DND-41 (cell line): Measurements from ENCODE around the gene ZNF638.
"Not testable (repeated sequence)": the region's sequence is repeated elsewhere in the genome, so short reads cannot be mapped to it uniquely, and the experiment has no call there.

Experiments used
- ATAC-seq: fragments of 200-7000 bp; cut with Tn5 transposase; 3 replicates; pipeline ENCODE4 v1.9.1; 2021; ENCODE audit warnings: low read depth; ENCODE audit not compliant: insufficient read depth
- DNase-seq: peaks from one replicate; pipeline ENCODE4 v3.0.0-alpha.2; 2020
- H2AFZ ChIP-seq: 2 replicates; pipeline ENCODE4 v1.6.0; 2012; ENCODE audit warnings: low read depth, low read length
- H3K27ac ChIP-seq: 2 replicates; pipeline ENCODE4 v1.5.1; 2012; ENCODE audit warnings: low read length, inconsistent platforms
- H3K27me3 ChIP-seq: fragments of 200-600 bp; sonication (generic); 2 replicates; pipeline ENCODE4 v1.6.0; 2012; ENCODE audit warnings: low read length, mild to moderate bottlenecking, inconsistent platforms; ENCODE audit not compliant: insufficient read depth, poor library complexity
- H3K36me3 ChIP-seq: 2 replicates; pipeline ENCODE4 v1.5.1; 2012; ENCODE audit warnings: low read length, inconsistent platforms; ENCODE audit not compliant: insufficient read depth
- H3K4me1 ChIP-seq: 2 replicates; pipeline ENCODE4 v1.5.1; 2012; ENCODE audit warnings: mild to moderate bottlenecking, low read length; ENCODE audit not compliant: insufficient read depth
- H3K4me2 ChIP-seq: 2 replicates; pipeline ENCODE4 v1.6.0; 2012; ENCODE audit warnings: mild to moderate bottlenecking, moderate library complexity, low read length, inconsistent platforms; ENCODE audit not compliant: insufficient read depth
- H3K4me3 ChIP-seq, 2 experiments: fragments of 200-600 bp in 1 of 2; shearing (Covaris generic) in 1 of 2; 2 replicates each; pipeline ENCODE4 v1.5.1; 2012 to 2016; ENCODE audit warnings: inconsistent platforms in 2 of 2, low read length in 2 of 2, mild to moderate bottlenecking in 2 of 2, low read depth in 1 of 2, moderate library complexity in 1 of 2
- H3K79me2 ChIP-seq: 2 replicates; pipeline ENCODE4 v1.6.0; 2012; ENCODE audit warnings: low read length, inconsistent platforms; ENCODE audit not compliant: insufficient read depth
- H3K9ac ChIP-seq: 2 replicates; pipeline ENCODE4 v1.6.0; 2012; ENCODE audit warnings: low read depth, mild to moderate bottlenecking, inconsistent platforms, low read length, moderate library complexity
- H3K9me3 ChIP-seq: 2 replicates; pipeline ENCODE4 v1.5.1; 2012; ENCODE audit warnings: low read length, moderate library complexity, mild to moderate bottlenecking, inconsistent platforms; ENCODE audit not compliant: insufficient read depth, severe bottlenecking
- H4K20me1 ChIP-seq: 2 replicates; pipeline ENCODE4 v1.6.0; 2012; ENCODE audit warnings: low read length; ENCODE audit not compliant: insufficient read depth
- CTCF ChIP-seq: IDR thresholded peaks from 2 replicates; pipeline ENCODE4 v1.5.1; 2012; ENCODE audit warnings: borderline replicate concordance, low read length, moderate library complexity, mild to moderate bottlenecking; ENCODE audit not compliant: poor library complexity, severe bottlenecking; ENCODE audit errors: extremely low read depth
- EZH2 ChIP-seq: IDR thresholded peaks from 3 replicates; pipeline ENCODE4 v1.6.1; 2012; ENCODE audit warnings: borderline replicate concordance, low read depth, mild to moderate bottlenecking, moderate library complexity, low read length, inconsistent platforms; ENCODE audit not compliant: severe bottlenecking

The ZNF638 gene

DNA sequence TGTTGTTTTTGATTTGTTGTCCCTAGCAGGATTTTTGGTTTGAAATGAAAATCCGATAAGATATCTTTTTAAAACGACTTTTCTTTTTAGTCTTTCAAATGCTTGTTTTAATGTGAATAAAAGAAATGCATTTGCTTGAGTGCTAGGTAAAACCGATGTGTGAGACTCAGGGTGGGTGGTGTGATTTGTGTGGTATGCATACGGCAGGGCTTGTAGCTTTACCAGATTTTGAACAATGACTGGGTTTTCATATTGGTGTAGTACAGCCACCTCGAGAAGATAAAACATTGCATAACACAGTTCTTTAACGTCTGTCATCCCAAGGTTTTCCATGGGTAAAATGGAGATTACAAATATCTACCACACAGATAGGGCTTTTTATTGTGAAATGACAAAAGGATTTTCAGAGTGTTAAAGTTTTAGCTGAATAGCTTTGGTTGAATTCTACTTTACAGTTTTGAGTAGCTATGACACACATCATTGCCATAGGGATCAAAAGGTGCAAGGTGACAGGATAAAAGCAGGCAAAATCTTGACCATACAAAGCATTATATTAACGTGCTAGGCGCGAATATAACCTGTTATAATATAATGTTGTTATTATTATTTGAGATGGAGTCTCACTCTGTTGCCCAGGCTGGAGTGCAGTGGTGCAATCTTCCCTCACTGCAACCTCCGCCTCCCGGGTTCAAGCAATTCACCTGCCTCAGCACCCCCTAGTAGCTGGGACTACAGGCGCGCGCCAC, 824 bp upstream of the ZNF638 start:
- ATAC-seq (no peak), DNase-seq (no peak)
- Histone ChIP-seq H3K27me3 (peaks cover 4% of the 10 kb centered on the region), H3K9me3 (no peaks in the 10 kb centered on the region), H3K9ac (peak overlapping the region; percentile 92), H3K4me2 (peak overlapping the region; percentile 72), H3K4me3 (peak overlapping the region in 1 of 2 experiments; percentile 87; a peak in 2 of 4 replicates), H3K36me3 (peaks cover 18% of the 10 kb centered on the region), H4K20me1 (peaks cover 13% of the 10 kb centered on the region; the same call in 1 of the 2 replicates), H3K79me2 (peaks cover 42% of the 10 kb centered on the region), H3K27ac (no peak overlapping the region), H2AFZ (peak overlapping the region; percentile 93), H3K4me1 (peaks cover 35% of the 10 kb centered on the region)
- TF ChIP-seq EZH2, result no peak
- no peak for TF ChIP-seq CTCF

- Histone ChIP-seq H3K4me3 (peak overlapping the region; percentile 87; a peak in 3 of 4 replicates), H4K20me1 (peaks cover 18% of the 10 kb centered on the region; the same call in 1 of the 2 replicates), H3K9ac (peak overlapping the region; percentile 92), H3K79me2 (peaks cover 47% of the 10 kb centered on the region), H3K36me3 (peaks cover 19% of the 10 kb centered on the region), H2AFZ (peak overlapping the region; percentile 93), H3K4me1 (peaks cover 36% of the 10 kb centered on the region), H3K4me2 (peak overlapping the region; percentile 72)
- ATAC-seq, H3K27me3 ChIP-seq, H3K9me3 ChIP-seq, H3K27ac ChIP-seq, DNase-seq: not testable (repeated sequence)
These were observed 326 bp upstream of the ZNF638 start for GRCh38 chr2:71331331-71331580.

DNA sequence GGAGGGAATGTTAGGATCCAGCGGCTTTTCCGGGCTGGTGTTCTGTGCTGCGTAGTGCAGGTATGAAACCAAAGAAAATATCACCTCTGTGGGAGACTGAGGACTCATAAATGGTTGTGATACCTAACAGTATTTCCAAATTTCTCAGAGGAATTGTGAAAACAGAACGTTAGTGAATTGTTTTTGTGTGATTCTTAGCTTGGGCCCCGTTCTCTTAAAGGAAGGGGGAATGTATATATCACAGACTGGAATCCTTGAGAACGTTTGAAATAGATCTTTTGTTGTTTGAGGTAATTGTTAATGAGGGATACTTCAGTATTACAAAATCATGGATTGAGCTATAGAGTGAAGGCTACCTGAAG, 834 bp downstream of the ZNF638 start:
- DNase-seq, result no peak
- H3K4me2 ChIP-seq, result peak overlapping the region; percentile 72
- peaks cover 59% of the 10 kb centered on the region for H3K79me2 ChIP-seq
- H3K9ac ChIP-seq, result peak overlapping the region; percentile 92
- H3K27ac ChIP-seq, result peak overlapping the region; percentile 93
- H4K20me1 ChIP-seq, result peaks cover 28% of the 10 kb centered on the region; the same call in 1 of the 2 replicates
- peaks cover 4% of the 10 kb centered on the region for H3K27me3 ChIP-seq
- peaks cover 23% of the 10 kb centered on the region for H3K36me3 ChIP-seq
- peaks cover 40% of the 10 kb centered on the region for H3K4me1 ChIP-seq
- TF ChIP-seq CTCF (no peak), EZH2 (no peak)
- no peak for ATAC-seq
- H3K4me3 ChIP-seq, result peak overlapping the region; percentile 87
- H3K9me3 ChIP-seq, result no peaks in the 10 kb centered on the region
- peak overlapping the region; percentile 91 for H2AFZ ChIP-seq

DNA sequence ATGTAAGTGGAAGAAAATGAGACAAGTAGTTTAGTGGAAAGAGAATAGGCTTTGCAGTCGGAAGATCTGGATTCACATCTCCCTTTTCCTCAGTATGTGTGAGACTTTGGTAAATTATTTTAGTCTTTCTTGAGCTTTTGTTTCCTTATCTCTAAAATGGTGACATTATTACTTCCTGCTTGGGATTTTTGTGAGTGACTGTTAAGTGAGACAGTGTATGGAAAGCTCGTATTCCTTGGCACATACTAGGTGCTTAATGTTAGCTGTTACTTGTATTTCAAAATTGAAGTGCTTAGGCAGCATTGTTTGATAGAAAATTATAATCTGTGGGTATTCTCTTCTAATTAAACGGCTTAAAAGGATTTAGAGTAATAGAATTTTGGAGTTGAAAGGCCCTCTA, 2.0 kb downstream of the ZNF638 start:
- TF ChIP-seq EZH2, result no peak
- no peak for TF ChIP-seq CTCF
- H3K79me2 ChIP-seq, result peaks cover 71% of the 10 kb centered on the region
- peaks cover 28% of the 10 kb centered on the region for H3K36me3 ChIP-seq
- H3K27ac ChIP-seq, result peak overlapping the region; percentile 20; the same call in 1 of the 2 replicates
- H3K9ac ChIP-seq, result peak overlapping the region; percentile 92
- H2AFZ ChIP-seq, result no peak overlapping the region
- peak overlapping the region; percentile 72 for H3K4me2 ChIP-seq
- H3K4me1 ChIP-seq, result peaks cover 40% of the 10 kb centered on the region
- no peaks in the 10 kb centered on the region for H3K9me3 ChIP-seq
- H4K20me1 ChIP-seq, result peaks cover 39% of the 10 kb centered on the region; the same call in 1 of the 2 replicates
- DNase-seq, result no peak
- H3K4me3 ChIP-seq, result peak overlapping the region; percentile 87; a peak in 3 of 4 replicates
- ATAC-seq, result no peak
- peaks cover 4% of the 10 kb centered on the region for H3K27me3 ChIP-seq
